Jurkat, Clone E6-1 (cell line): ENCODE measurements around the gene TAS2R5. TPM values are rescaled to one million over a fixed set of nuclear protein-coding genes. Genes with fewer than 3 reads are reported as not detected.
A peak's percentile ranks its signal among the peaks of the same experiment; 100 is the strongest.
"Not testable (repeated sequence)": the region's sequence is repeated elsewhere in the genome, so short reads cannot be mapped to it uniquely, and the experiment has no call there.

Experiments used
- DNase-seq: peaks from one replicate; pipeline ENCODE4 v3.0.0-alpha.2; 2011; ENCODE audit warnings: low read depth, low spot score
- H3K4me3 ChIP-seq: 2 replicates; pipeline ENCODE4 v1.5.1; 2011; ENCODE audit warnings: mild to moderate bottlenecking, low read length, control low read depth, moderate library complexity
- polyA plus RNA-seq: library from polyadenylated mRNA; unstranded; fragments of >200 nt; gene quantifications from one replicate; pipeline ENCODE4 v1.2.1, GENCODE V29; 2012; ENCODE audit warnings: missing spikeins; ENCODE audit not compliant: insufficient read length, insufficient read depth

TAS2R5 gene, protein sequence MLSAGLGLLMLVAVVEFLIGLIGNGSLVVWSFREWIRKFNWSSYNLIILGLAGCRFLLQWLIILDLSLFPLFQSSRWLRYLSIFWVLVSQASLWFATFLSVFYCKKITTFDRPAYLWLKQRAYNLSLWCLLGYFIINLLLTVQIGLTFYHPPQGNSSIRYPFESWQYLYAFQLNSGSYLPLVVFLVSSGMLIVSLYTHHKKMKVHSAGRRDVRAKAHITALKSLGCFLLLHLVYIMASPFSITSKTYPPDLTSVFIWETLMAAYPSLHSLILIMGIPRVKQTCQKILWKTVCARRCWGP
- polyA plus RNA-seq: not detected

- DNase-seq: no peak
These were observed at the start of gene TAS2R5 for GRCh38 chr7:141789917-141790316. Gene TAS2R5 (plus strand): TSS chr7:141790217. CDS start chr7:141790362, 145 bp downstream.

DNA sequence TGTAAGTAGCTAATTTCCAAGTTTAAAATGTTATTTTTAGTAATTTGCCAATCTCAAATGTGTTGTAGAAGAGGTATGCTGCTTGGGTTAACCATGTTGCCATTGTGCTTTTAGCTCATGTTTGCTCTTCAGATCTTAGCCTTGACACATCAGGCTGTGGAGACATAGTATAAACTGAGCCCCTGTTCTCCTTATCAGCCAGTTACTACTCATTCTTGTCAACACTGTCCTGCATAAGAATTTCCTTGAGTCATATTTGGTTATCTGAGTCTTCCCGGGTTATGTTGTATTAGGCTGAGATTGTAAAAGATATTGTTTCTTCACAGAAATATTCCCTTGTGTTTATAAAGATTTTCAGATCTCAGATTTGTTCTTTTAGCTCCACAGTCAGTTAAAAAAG, 47.8 kb upstream of the TAS2R5 start:
- no peak overlapping the region for H3K4me3 ChIP-seq
- no peak for DNase-seq

More at GRCh38 chr7:141789917-141790316, at the start of gene TAS2R5:
- no peak within 1 kb of the TSS for H3K4me3 ChIP-seq

GRCh38 chr7:141744131-141744530, 45.9 kb upstream of the TAS2R5 start:
- no peak overlapping the region for H3K4me3 ChIP-seq
- no peak for DNase-seq

DNA sequence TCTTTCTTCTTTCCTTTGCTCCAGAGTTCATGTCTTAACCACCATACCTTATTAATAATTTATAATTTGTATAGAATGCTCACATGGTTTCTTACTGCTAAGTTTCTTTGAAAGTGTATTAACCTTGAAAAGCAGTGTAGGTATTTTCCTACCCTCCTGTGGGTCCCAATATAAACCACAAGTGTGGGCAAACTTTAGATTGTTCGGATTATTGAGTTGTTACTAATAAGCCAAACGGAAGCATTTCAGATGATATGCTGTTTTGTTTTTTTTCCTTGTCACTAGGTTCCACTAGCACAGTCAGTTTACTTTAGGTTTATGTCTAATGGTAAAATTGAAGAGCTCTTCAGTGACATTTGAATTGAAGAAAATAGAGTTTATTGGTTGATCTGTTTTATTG, 41.6 kb upstream of the TAS2R5 start:
- DNase-seq: no peak
- no peak overlapping the region for H3K4me3 ChIP-seq

DNA sequence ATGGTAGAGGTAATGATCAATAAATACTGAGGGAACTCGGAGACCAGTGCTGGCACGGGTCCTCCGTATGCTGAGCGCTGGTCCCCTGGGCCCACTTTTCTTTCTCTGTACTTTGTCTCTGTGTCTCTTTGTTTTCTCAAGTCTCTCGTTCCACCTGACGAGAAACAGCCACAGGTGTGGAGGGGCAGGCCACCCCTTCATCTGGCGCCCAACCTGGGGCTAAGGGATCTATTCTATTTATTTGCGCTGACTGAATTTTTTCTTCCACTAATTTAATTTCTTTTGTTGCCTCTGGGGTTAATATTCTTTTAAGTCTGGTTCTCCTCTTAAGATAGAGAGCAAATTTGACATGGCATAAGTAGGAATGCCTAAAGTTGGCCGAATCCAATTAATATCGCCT, 38.1 kb upstream of the TAS2R5 start:
- H3K4me3 ChIP-seq, DNase-seq: not testable (repeated sequence)

GRCh38 chr7:141752634-141753033, 37.4 kb upstream of the TAS2R5 start:
- H3K4me3 ChIP-seq: no peak overlapping the region
- no peak for DNase-seq

GRCh38 chr7:141754939-141755338, 35.1 kb upstream of the TAS2R5 start:
- no peak overlapping the region for H3K4me3 ChIP-seq
- peak; percentile 21 for DNase-seq

- no peak for DNase-seq
- H3K4me3 ChIP-seq: no peak within 1 kb of the TSS
These were observed 26.2 kb upstream of the TAS2R5 start, which contains the start of gene TAS2R3 for GRCh38 chr7:141763797-141764196. Gene TAS2R3 (plus strand): TSS chr7:141764097. CDS start chr7:141764159, 62 bp downstream.

GRCh38 chr7:141770083-141770583, 19.9 kb upstream of the TAS2R5 start:
- not testable (repeated sequence) for H3K4me3 ChIP-seq, DNase-seq

DNA sequence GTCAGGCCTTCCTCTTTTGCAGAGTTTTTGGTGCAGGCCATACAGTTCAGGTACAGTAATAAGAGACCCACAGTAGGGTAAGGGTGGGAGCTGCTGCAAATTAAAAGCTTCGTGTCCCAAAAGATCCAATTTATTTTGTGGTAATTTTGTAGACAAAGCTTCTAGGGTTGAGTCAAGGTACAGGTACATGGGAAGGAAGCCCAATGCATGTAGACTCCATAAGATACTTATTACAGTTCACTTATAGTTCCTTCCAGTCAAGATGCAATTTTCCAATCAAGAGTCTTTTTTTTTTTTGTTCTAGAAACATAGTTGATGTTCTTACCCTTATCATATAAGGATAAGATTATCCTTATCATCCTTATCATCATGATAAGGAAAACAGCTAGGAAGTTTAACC, 13.6 kb upstream of the TAS2R5 start, which contains the start of gene TAS2R4:
TSS of gene TAS2R4 (plus strand) at position 301 of the 400 bp plus-strand sequence. CDS start 1,815 bp downstream, outside the sequence.
- no peak within 1 kb of the TSS for H3K4me3 ChIP-seq
- DNase-seq: no peak

GRCh38 chr7:141785706-141786552, 4.1 kb upstream of the TAS2R5 start:
- H3K4me3 ChIP-seq: no peak overlapping the region
- peak; percentile 51 for DNase-seq

- H3K4me3 ChIP-seq: no peak overlapping the region
- no peak for DNase-seq
These were observed 1.7 kb upstream of the TAS2R5 start for GRCh38 chr7:141788296-141788695.

DNA sequence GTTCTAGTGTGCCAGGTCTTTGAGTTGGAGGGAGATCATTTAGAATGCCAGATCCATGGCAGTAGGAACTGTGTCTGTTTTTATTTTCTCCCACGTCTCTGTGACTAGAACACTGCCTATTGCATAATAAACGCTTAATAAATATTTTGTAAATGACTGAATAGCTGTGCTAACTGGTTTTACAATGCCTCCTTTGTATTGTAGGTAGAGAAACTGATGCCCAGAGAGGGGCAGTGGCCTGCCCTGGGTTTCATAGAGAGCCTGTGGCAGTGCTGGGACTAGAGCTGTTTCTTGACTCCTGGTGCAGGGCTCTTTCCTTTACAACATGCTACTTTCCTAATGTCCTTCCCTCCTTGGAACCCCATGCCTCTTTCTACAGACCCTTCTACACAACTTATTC, 2.5 kb downstream of the TAS2R5 start:
- DNase-seq: no peak
- H3K4me3 ChIP-seq: no peak overlapping the region

- H3K4me3 ChIP-seq: no peak overlapping the region
- no peak for DNase-seq
These were observed 30.1 kb downstream of the TAS2R5 start for GRCh38 chr7:141820067-141820466.

GRCh38 chr7:141822432-141822831, 32.4 kb downstream of the TAS2R5 start:
- not testable (repeated sequence) for DNase-seq, H3K4me3 ChIP-seq

- no peak for DNase-seq
- no peak overlapping the region for H3K4me3 ChIP-seq
These were observed 47.7 kb downstream of the TAS2R5 start for GRCh38 chr7:141837683-141838082.

DNA sequence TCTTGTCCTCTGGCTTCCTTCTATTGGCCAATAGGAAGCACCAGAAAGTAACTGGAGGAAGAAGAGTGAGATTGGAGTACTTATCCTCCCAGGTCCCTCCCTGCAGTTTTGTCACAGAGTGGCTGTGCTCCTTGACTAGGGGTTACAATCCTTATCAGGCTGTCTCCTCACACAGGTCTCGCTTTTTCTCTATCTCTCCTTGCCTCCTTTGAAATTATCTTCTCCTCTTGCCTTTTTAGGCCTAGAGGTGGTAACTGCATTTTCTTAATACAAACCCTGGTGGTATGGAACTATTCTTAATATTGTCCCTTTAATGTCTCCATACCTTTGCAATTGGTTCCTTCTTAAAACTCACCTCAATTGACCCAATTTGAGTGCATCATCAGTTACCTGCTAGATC, 48.6 kb downstream of the TAS2R5 start:
- no peak for DNase-seq
- no peak overlapping the region for H3K4me3 ChIP-seq

GRCh38 chr7:141839256-141839655, 49.2 kb downstream of the TAS2R5 start:
- H3K4me3 ChIP-seq: no peak overlapping the region
- no peak for DNase-seq

DNA sequence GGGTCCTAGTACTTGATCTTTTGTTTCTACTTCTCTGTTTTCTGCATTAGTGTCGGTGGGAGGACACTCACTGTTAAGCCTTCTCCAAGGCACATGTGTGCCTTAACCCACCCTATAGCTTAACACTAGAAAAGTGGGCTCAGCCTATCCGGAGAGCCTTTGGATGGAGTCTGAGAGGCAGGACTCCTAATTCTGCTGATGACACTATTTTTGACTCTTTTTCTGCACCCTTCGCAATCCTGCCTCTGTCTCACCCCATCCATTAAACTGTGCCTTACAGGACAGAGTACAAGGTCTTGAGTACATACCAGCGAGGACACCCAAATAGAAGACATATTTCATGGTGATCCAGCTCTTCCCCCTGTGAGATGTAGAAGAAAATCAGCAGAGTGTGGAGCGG, 50.7 kb downstream of the TAS2R5 start:
- DNase-seq: no peak
- no peak overlapping the region for H3K4me3 ChIP-seq
